Lower leg skin (tissue), 4 donors: ENCODE measurements around the gene ITGB1BP1. TPM values are rescaled to one million over a fixed set of nuclear protein-coding genes. Genes with fewer than 3 reads are reported as not detected.

Experiments used
- DNase-seq, 2 donors: peaks; one replicate each; pipeline ENCODE4 v3.0.0-alpha.2; 2019; ENCODE audit warnings: low spot score in 2 of 2
- H3K4me3 ChIP-seq: fragments of 200-600 bp; sonication (generic); 2 replicates; pipeline ENCODE4 v1.5.1; 2017; ENCODE audit warnings: mild to moderate bottlenecking, low read depth; ENCODE audit not compliant: poor library complexity, severe bottlenecking
- CTCF ChIP-seq, 3 donors: fragments of 450-650 bp; IDR thresholded peaks; one replicate each; pipeline ENCODE4 v1.5.1; 2016; ENCODE audit warnings: antibody characterized with exemption in 3 of 3, mild to moderate bottlenecking in 3 of 3, moderate library complexity in 2 of 3
- POLR2A ChIP-seq, 2 donors: fragments of 450-650 bp; IDR thresholded peaks; one replicate each; pipeline ENCODE4 v1.6.1; 2016 to 2017; ENCODE audit warnings: antibody characterized with exemption in 2 of 2, mild to moderate bottlenecking in 1 of 2, moderate library complexity in 1 of 2
- WGBS, 2 donors: methylation state at CpG; one replicate each; pipeline ENCODE4 v1.1.5; 2018; 5-methylcytosine and 5-hydroxymethylcytosine counted together
- intact Hi-C: fragments of 100-400 bp; cut with DNase I; formaldehyde crosslinking; loops from one replicate; pipeline ENCODE4 v1.15.0; 2023; ENCODE audit warnings: low total_unique reads
- total RNA-seq, 4 donors: library from RNA; depleted of rRNA; stranded (reverse); fragments of >200 nt; gene quantifications; one replicate each; pipeline ENCODE4 v1.1.0, GENCODE V29; 2016

Gene ITGB1BP1
- total RNA-seq, 4 donors from 2014 or later = 22.4 to 30.1 (median 26.5) TPM

GRCh38 chr2:9373476-9373875, 49.9 kb downstream of the ITGB1BP1 start:
- intact Hi-C loops = no loop called here
- H3K4me3 ChIP-seq = no peak overlapping the region
- 90 to 91% methylated on average over 6 of the region's 6 CpGs for WGBS, 2 donors
- DNase-seq = no peak
- TF ChIP-seq CTCF (IDR thresholded peaks at IDR 0.05) (no peak), POLR2A (IDR thresholded peaks at IDR 0.05) (no peak)

- intact Hi-C loops = no loop called here
- 95 to 96% methylated on average over 16 to 17 of the region's 17 CpGs for whole genome bisulfite sequencing, 2 donors
Observed at GRCh38 chr2:9373047-9373446, 50.3 kb downstream of the ITGB1BP1 start.

GRCh38 chr2:9370746-9371145, 52.6 kb downstream of the ITGB1BP1 start:
- DNase-seq = no peak
- WGBS, 2 donors = 91 to 93% methylated on average over 11 of the region's 11 CpGs
- no peak overlapping the region for H3K4me3 ChIP-seq
- TF ChIP-seq POLR2A (IDR thresholded peaks at IDR 0.05) = no peak
- TF ChIP-seq CTCF (IDR thresholded peaks at IDR 0.05) = no peak
- intact Hi-C loops = no loop called here

More at GRCh38 chr2:9373047-9373446, 50.3 kb downstream of the ITGB1BP1 start:
- TF ChIP-seq POLR2A (IDR thresholded peaks at IDR 0.05) (no peak), CTCF (IDR thresholded peaks at IDR 0.05) (no peak)
- DNase-seq = no peak
- no peak overlapping the region for H3K4me3 ChIP-seq

GRCh38 chr2:9366026-9366425, 57.3 kb downstream of the ITGB1BP1 start:
- no peak for DNase-seq
- 89 to 90% methylated on average over 6 of the region's 6 CpGs for WGBS, 2 donors
- intact Hi-C loops = no loop called here
- TF ChIP-seq POLR2A (IDR thresholded peaks at IDR 0.05) (no peak), CTCF (IDR thresholded peaks at IDR 0.05) (no peak)
- no peak overlapping the region for H3K4me3 ChIP-seq

- intact Hi-C loops = no loop called here
- no peak for DNase-seq
- TF ChIP-seq CTCF (IDR thresholded peaks at IDR 0.05) = no peak
- no peak for TF ChIP-seq POLR2A (IDR thresholded peaks at IDR 0.05)
- 84 to 94% methylated on average over 8 of the region's 8 CpGs for WGBS, 2 donors
- H3K4me3 ChIP-seq = no peak overlapping the region
Observed at GRCh38 chr2:9365498-9366019, 57.8 kb downstream of the ITGB1BP1 start.
